ENCODE measurements around the gene PIK3C3.
A peak's percentile ranks its signal among the peaks of the same experiment; 100 is the strongest.
"Not testable (repeated sequence)": the region's sequence is repeated elsewhere in the genome, so short reads cannot be mapped to it uniquely, and the experiment has no call there.

PIK3C3 gene

DNA sequence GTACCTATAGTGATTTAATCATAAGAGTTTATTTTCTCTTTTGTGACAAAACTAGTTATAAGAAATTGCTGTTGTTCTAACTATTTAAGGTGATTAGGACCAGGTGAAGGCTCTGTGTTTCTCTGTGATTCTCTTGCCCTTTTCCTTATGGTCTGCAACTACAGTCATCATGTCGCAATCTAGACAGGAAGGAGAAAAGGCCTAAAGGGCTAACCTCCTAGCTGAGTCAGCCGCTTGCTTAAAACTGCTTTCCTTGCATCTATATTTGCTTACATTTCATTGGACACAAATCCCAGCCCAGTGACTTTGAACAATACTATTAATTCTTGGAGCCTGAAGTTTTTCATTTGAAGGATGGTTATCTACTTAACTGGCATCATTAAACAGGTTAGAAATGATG, 93.1 kb downstream of the PIK3C3 start:
- H3K4me3 ChIP-seq (ENCODE audit: low read depth, low read length), result no peak overlapping the region
- DNase-seq (ENCODE audit: low read depth), result peak; percentile 80
- TF ChIP-seq, protein P1, sequence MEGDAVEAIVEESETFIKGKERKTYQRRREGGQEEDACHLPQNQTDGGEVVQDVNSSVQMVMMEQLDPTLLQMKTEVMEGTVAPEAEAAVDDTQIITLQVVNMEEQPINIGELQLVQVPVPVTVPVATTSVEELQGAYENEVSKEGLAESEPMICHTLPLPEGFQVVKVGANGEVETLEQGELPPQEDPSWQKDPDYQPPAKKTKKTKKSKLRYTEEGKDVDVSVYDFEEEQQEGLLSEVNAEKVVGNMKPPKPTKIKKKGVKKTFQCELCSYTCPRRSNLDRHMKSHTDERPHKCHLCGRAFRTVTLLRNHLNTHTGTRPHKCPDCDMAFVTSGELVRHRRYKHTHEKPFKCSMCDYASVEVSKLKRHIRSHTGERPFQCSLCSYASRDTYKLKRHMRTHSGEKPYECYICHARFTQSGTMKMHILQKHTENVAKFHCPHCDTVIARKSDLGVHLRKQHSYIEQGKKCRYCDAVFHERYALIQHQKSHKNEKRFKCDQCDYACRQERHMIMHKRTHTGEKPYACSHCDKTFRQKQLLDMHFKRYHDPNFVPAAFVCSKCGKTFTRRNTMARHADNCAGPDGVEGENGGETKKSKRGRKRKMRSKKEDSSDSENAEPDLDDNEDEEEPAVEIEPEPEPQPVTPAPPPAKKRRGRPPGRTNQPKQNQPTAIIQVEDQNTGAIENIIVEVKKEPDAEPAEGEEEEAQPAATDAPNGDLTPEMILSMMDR (IDR thresholded peaks at IDR 0.05; ENCODE audit: low read depth, low read length), result no peak
- TF ChIP-seq MYC (IDR thresholded peaks at IDR 0.05; ENCODE audit: low read depth, low read length) (no peak), MAX (IDR thresholded peaks at IDR 0.05; ENCODE audit: low read depth, low read length) (no peak)

- DNase-seq (ENCODE audit: low read depth); H3K4me3 ChIP-seq (ENCODE audit: low read depth, low read length): not testable (repeated sequence)
Observed at GRCh38 chr18:42049536-42049935, 94.5 kb downstream of the PIK3C3 start.

GRCh38 chr18:42051411-42051810, 96.4 kb downstream of the PIK3C3 start:
- TF ChIP-seq MAX (IDR thresholded peaks at IDR 0.05; ENCODE audit: low read depth, low read length) (no peak), MYC (IDR thresholded peaks at IDR 0.05; ENCODE audit: low read depth, low read length) (no peak), POLR2A (IDR thresholded peaks at IDR 0.05; ENCODE audit: extremely low read depth, insufficient read length) (no peak)
- TF ChIP-seq, protein P1 (IDR thresholded peaks at IDR 0.05; ENCODE audit: low read depth, low read length), result no peak
- DNase-seq (ENCODE audit: low read depth), result no peak
- H3K4me3 ChIP-seq (ENCODE audit: low read depth, low read length), result no peak overlapping the region

DNA sequence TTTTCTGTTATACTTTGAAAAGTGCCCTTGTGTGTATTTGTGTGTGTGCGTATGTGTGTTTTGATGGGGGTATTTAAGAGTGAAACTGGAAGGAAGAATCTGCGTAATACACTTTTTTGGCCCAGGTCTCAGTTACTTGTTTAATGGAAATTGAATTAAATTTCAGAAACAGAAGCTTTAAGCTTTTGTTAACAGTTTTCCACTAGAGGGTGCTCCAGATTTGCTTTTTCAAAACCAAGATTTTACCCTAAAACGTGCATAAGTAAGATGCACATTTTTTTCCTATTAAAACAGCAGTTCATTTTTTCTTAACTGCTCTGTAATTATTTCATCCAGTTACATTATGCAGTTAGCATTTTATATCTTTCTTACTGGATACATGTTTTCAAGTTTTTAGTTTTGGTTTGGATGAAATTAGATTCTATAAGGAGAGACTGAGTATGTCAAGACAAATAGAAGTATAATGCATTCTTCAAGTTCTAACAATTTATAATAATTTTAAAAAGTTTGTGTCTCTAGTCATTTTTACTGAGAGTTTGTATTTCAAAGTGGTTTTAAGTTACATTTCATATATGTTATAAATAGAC, 97.2 kb downstream of the PIK3C3 start:
- DNase-seq (ENCODE audit: low read depth), result peak; percentile 34
- H3K4me3 ChIP-seq (ENCODE audit: low read depth, low read length), result no peak overlapping the region
- TF ChIP-seq, protein P1 (IDR thresholded peaks at IDR 0.05; ENCODE audit: low read depth, low read length), result no peak
- no peak for TF ChIP-seq MYC (IDR thresholded peaks at IDR 0.05; ENCODE audit: low read depth, low read length)
- no peak for TF ChIP-seq POLR2A (IDR thresholded peaks at IDR 0.05; ENCODE audit: extremely low read depth, insufficient read length)
- TF ChIP-seq MAX (IDR thresholded peaks at IDR 0.05; ENCODE audit: low read depth, low read length), result no peak

- H3K4me3 ChIP-seq (ENCODE audit: low read depth, low read length), result no peak overlapping the region
- TF ChIP-seq MAX (IDR thresholded peaks at IDR 0.05; ENCODE audit: low read depth, low read length) (no peak), MYC (IDR thresholded peaks at IDR 0.05; ENCODE audit: low read depth, low read length) (no peak), POLR2A (IDR thresholded peaks at IDR 0.05; ENCODE audit: extremely low read depth, insufficient read length) (no peak)
- TF ChIP-seq, protein P1 (IDR thresholded peaks at IDR 0.05; ENCODE audit: low read depth, low read length), result peak; percentile 68
- peak; percentile 68 for DNase-seq (ENCODE audit: low read depth)
Observed at GRCh38 chr18:42053188-42053781, 98.3 kb downstream of the PIK3C3 start.

DNA sequence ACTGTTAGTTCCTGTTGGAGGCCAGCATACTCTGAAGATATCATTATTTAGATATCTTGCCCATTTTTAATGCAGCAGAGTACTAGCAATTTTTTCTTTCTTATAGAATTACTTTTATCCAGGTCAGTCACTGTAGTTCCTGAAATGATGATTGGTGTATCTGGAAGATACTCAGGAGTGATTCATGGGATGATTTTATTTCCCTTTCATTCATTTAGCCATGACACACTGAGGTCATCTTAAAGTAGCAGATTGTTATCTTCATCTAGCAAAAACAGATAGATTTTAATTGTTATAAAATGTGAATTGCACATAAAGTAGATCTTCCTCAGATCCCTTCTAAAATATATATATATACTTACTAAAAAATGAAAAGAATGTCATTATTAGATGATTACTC, 109.1 kb downstream of the PIK3C3 start:
- DNase-seq (ENCODE audit: low read depth), result no peak
- TF ChIP-seq MAX (IDR thresholded peaks at IDR 0.05; ENCODE audit: low read depth, low read length), result no peak
- TF ChIP-seq, protein P1 (IDR thresholded peaks at IDR 0.05; ENCODE audit: low read depth, low read length), result no peak
- no peak for TF ChIP-seq POLR2A (IDR thresholded peaks at IDR 0.05; ENCODE audit: extremely low read depth, insufficient read length)
- no peak for TF ChIP-seq MYC (IDR thresholded peaks at IDR 0.05; ENCODE audit: low read depth, low read length)
- no peak overlapping the region for H3K4me3 ChIP-seq (ENCODE audit: low read depth, low read length)

Data from NB4 (cell line).